HepG2 (cell line): Measurements from ENCODE around the gene CAPN12. TPM values are rescaled to one million over a fixed set of nuclear protein-coding genes. Genes with fewer than 3 reads are reported as not detected.
A peak's percentile ranks its signal among the peaks of the same experiment; 100 is the strongest.

Source experiments
- AGO2 ChIP-seq: fragments of 200-400 bp; formaldehyde crosslinking; optimal IDR thresholded peaks from 2 replicates; pipeline ENCODE3; 2017; ENCODE audit warnings: mild to moderate bottlenecking, low read depth, low read length, moderate library complexity
- DBP ChIP-seq: sonication (generic); formaldehyde crosslinking; IDR thresholded peaks from 2 replicates; pipeline ENCODE4 v1.4.0; 2020; ENCODE audit warnings: missing genetic modification reagents; ENCODE audit errors: not compliant biosample characterization
- GABPB1 ChIP-seq: IDR thresholded peaks from 2 replicates; pipeline ENCODE4 v1.6.1; 2016; ENCODE audit warnings: mild to moderate bottlenecking, missing genetic modification reagents, moderate library complexity, missing compliant biosample characterization
- GZF1 ChIP-seq: sonication (generic); formaldehyde crosslinking; IDR thresholded peaks from 2 replicates; pipeline ENCODE4 v1.5.1; 2020; ENCODE audit warnings: mild to moderate bottlenecking, missing genetic modification reagents
- HCFC1 ChIP-seq: fragments of 150-350 bp; IDR thresholded peaks from 2 replicates; pipeline ENCODE4 v1.6.1; 2014; ENCODE audit warnings: low read depth, low read length
- HIC2 ChIP-seq: sonication (generic); formaldehyde crosslinking; IDR thresholded peaks from 2 replicates; pipeline ENCODE4 v1.9.0; 2022; ENCODE audit warnings: low read depth, missing genetic modification reagents
- MBNL3 ChIP-seq: fragments of 250-450 bp; sonication (Bioruptor Pico); conservative IDR thresholded peaks from 2 replicates; pipeline ENCODE4 v1.8.0; 2022; ENCODE audit warnings: mild to moderate bottlenecking, inconsistent platforms
- MYNN ChIP-seq: sonication (generic); formaldehyde crosslinking; IDR thresholded peaks from 2 replicates; pipeline ENCODE4 v1.4.0; 2020; ENCODE audit warnings: mild to moderate bottlenecking, low read depth, missing genetic modification reagents
- NCOA2 ChIP-seq: sonication (generic); formaldehyde crosslinking; IDR thresholded peaks from 2 replicates; pipeline ENCODE4 v1.8.0; 2022; ENCODE audit warnings: inconsistent platforms
- NCOA5 ChIP-seq: sonication (generic); formaldehyde crosslinking; IDR thresholded peaks from 2 replicates; pipeline ENCODE4 v1.4.0; 2020; ENCODE audit warnings: missing genetic modification reagents
- PAX8 ChIP-seq: sonication (generic); formaldehyde crosslinking; IDR thresholded peaks from 2 replicates; pipeline ENCODE4 v1.8.0; 2022; ENCODE audit warnings: mild to moderate bottlenecking, missing genetic modification reagents, borderline replicate concordance
- PRMT3 ChIP-seq: sonication (generic); formaldehyde crosslinking; IDR thresholded peaks from 2 replicates; pipeline ENCODE4 v1.8.1; 2022; ENCODE audit warnings: low read depth, mild to moderate bottlenecking, moderate library complexity, missing genetic modification reagents, borderline replicate concordance
- SALL2 ChIP-seq: sonication (generic); formaldehyde crosslinking; IDR thresholded peaks from 2 replicates; pipeline ENCODE4 v1.8.1; 2023; ENCODE audit warnings: mild to moderate bottlenecking, missing genetic modification reagents, inconsistent platforms
- SMARCE1 ChIP-seq: fragments of 450-650 bp; IDR thresholded peaks from 2 replicates; pipeline ENCODE4 v1.6.1; 2017; ENCODE audit warnings: borderline replicate concordance
- SRY ChIP-seq: sonication (generic); formaldehyde crosslinking; IDR thresholded peaks from 2 replicates; pipeline ENCODE4 v1.8.0; 2022; ENCODE audit warnings: mild to moderate bottlenecking, missing genetic modification reagents
- THAP9 ChIP-seq: sonication (generic); formaldehyde crosslinking; IDR thresholded peaks from 2 replicates; pipeline ENCODE4; 2020; ENCODE audit warnings: missing genetic modification reagents, mild to moderate bottlenecking, borderline replicate concordance
- ZC3H13 ChIP-seq: sonication (generic); formaldehyde crosslinking; IDR thresholded peaks from 2 replicates; pipeline ENCODE4 v1.8.1; 2023; ENCODE audit warnings: mild to moderate bottlenecking, missing genetic modification reagents, moderate library complexity
- ZNF382 ChIP-seq: sonication (generic); formaldehyde crosslinking; IDR thresholded peaks from 2 replicates; pipeline ENCODE4 v1.5.0; 2020; ENCODE audit warnings: missing genetic modification reagents, mild to moderate bottlenecking, borderline replicate concordance
- ZNF543 ChIP-seq: sonication (generic); formaldehyde crosslinking; IDR thresholded peaks from 2 replicates; pipeline ENCODE4 v1.4.0; 2020; ENCODE audit warnings: mild to moderate bottlenecking, missing genetic modification reagents
- ZNF674 ChIP-seq: sonication (generic); formaldehyde crosslinking; IDR thresholded peaks from 2 replicates; pipeline ENCODE4 v1.5.0; 2020; ENCODE audit warnings: low read depth, mild to moderate bottlenecking, missing genetic modification reagents
- polyA plus RNA-seq, 8 experiments: library from polyadenylated mRNA; depleted of rRNA in 3 of 8; stranded (reverse) in 7 of 8; unstranded in 1 of 8; fragments of >200 nt; fragmentation: Illumina TruSeq in 4 of 8; extraction: Trizol in 4 of 8; gene quantifications; 2 replicates each; pipeline versions ENCODE4 v1.2.1 to v1.2.3, GENCODE V29; 2011 to 2016; ENCODE audit warnings: low read depth in 4 of 8, missing spikeins in 1 of 8, mixed read lengths in 1 of 8; ENCODE audit not compliant: insufficient read depth in 1 of 8
- total RNA-seq, 5 experiments: library from RNA; depleted of rRNA; stranded (reverse); fragments of >200 nt; fragmentation: Illumina TruSeq; extraction: Trizol; gene quantifications; 2 replicates each; pipeline ENCODE4 v1.2.3, GENCODE V29; 2016; ENCODE audit warnings: low read depth in 1 of 5
- TF ChIP-seq, protein P1 (sequence below): sonication (generic); formaldehyde crosslinking; IDR thresholded peaks from 2 replicates; pipeline ENCODE4 v1.5.1; 2020; ENCODE audit warnings: mild to moderate bottlenecking, missing genetic modification reagents, moderate library complexity

The CAPN12 gene
- total and polyA plus RNA-seq, 2 of the 13 experiments (the other 11 are each of a cell fraction or from before 2014, with no cell fraction given) = 1.6 to 13.6 TPM

DNA sequence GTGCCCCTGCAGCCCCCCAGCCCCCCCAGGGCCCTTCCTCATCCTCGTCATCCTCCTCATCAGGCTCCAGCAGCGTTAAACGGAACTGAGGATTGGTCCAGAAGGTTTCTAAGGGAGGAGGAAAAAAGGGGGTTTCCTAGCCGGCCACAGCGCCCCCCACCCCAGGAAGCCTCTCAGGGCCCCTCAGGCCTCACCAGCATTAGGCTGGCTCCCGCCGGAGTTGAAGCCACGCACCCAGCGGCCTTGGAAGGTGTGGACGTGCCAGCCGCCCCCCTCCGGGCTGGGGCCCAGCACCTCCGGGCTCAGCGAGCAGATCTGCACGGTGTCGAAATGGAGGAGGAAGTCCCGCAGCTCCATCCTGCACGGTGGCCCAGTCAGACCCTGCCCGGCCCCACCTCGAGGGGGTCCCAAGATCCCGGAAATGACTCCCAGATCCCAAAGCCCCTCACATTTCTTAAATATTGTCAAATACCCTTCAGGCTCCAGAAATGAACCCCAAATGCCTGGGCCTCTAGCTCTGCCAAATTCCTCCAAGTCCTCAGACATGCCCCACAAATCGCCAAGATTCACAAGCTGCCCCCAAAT is 6.9 kb downstream of the CAPN12 start (continued):
- TF ChIP-seq ZNF543 (CRISPR knock-in tag) (no peak), NCOA5 (CRISPR knock-in tag) (no peak), ZNF382 (CRISPR knock-in tag) (no peak), THAP9 (CRISPR knock-in tag) (no peak), DBP (CRISPR knock-in tag) (no peak), ZNF674 (no peak), AGO2 (peak; percentile 54), GABPB1 (peak; percentile 33; the same call in 1 of the 2 replicates), MBNL3 (CRISPR knock-in tag) (no peak), HCFC1 (no peak), SMARCE1 (no peak), NCOA2 (no peak), ZC3H13 (no peak), MYNN (no peak), PAX8 (CRISPR knock-in tag) (no peak), SALL2 (CRISPR knock-in tag) (no peak; the same call in 1 of the 2 replicates), SRY (CRISPR knock-in tag) (no peak), GZF1 (CRISPR knock-in tag) (no peak), HIC2 (CRISPR knock-in tag) (peak; percentile 32; the same call in 1 of the 2 replicates), PRMT3 (CRISPR knock-in tag) (no peak)
- TF ChIP-seq, protein P1, sequence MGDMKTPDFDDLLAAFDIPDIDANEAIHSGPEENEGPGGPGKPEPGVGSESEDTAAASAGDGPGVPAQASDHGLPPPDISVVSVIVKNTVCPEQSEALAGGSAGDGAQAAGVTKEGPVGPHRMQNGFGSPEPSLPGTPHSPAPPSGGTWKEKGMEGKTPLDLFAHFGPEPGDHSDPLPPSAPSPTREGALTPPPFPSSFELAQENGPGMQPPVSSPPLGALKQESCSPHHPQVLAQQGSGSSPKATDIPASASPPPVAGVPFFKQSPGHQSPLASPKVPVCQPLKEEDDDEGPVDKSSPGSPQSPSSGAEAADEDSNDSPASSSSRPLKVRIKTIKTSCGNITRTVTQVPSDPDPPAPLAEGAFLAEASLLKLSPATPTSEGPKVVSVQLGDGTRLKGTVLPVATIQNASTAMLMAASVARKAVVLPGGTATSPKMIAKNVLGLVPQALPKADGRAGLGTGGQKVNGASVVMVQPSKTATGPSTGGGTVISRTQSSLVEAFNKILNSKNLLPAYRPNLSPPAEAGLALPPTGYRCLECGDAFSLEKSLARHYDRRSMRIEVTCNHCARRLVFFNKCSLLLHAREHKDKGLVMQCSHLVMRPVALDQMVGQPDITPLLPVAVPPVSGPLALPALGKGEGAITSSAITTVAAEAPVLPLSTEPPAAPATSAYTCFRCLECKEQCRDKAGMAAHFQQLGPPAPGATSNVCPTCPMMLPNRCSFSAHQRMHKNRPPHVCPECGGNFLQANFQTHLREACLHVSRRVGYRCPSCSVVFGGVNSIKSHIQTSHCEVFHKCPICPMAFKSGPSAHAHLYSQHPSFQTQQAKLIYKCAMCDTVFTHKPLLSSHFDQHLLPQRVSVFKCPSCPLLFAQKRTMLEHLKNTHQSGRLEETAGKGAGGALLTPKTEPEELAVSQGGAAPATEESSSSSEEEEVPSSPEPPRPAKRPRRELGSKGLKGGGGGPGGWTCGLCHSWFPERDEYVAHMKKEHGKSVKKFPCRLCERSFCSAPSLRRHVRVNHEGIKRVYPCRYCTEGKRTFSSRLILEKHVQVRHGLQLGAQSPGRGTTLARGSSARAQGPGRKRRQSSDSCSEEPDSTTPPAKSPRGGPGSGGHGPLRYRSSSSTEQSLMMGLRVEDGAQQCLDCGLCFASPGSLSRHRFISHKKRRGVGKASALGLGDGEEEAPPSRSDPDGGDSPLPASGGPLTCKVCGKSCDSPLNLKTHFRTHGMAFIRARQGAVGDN = peak; percentile 90
